Stimulated activated CD8-positive, alpha-beta memory T cell treated with anti-CD3 and anti-CD28 coated beads, Interleukin-2, amount 100 ng/mL, for 48 hours (primary cell): ENCODE measurements around the gene CDAN1.
"Not testable (repeated sequence)": the region's sequence is repeated elsewhere in the genome, so short reads cannot be mapped to it uniquely, and the experiment has no call there.

Source experiments
- DNase-seq, 2 donors: peaks; one replicate each; pipeline ENCODE4 v3.0.0-alpha.2; 2020; ENCODE audit warnings: low read depth in 2 of 2

The CDAN1 gene

GRCh38 chr15:42736793-42737528 lies at the start of gene CDAN1:
Gene CDAN1 (minus strand): TSS chr15:42737128. CDS start chr15:42737102, 26 bp downstream.
- peak; percentile 91 to 92 for DNase-seq

- no peak for DNase-seq
These were observed 48.6 kb upstream of the CDAN1 start for GRCh38 chr15:42785569-42785968.

- no peak for DNase-seq
These were observed 47.8 kb upstream of the CDAN1 start for GRCh38 chr15:42784705-42785104.

GRCh38 chr15:42782716-42783115 lies 45.8 kb upstream of the CDAN1 start:
- no peak for DNase-seq

- DNase-seq: no peak
These were observed 38.5 kb upstream of the CDAN1 start for GRCh38 chr15:42775416-42775815.

GRCh38 chr15:42772901-42773300 lies 36.0 kb upstream of the CDAN1 start:
- DNase-seq: no peak

GRCh38 chr15:42772144-42772543 lies 35.2 kb upstream of the CDAN1 start:
- DNase-seq: no peak

GRCh38 chr15:42766109-42766508 lies 29.2 kb upstream of the CDAN1 start:
- not testable (repeated sequence) for DNase-seq

- not testable (repeated sequence) for DNase-seq
These were observed 27.3 kb upstream of the CDAN1 start for GRCh38 chr15:42764154-42764731.

- not testable (repeated sequence) for DNase-seq
These were observed 24.9 kb upstream of the CDAN1 start for GRCh38 chr15:42761813-42762212.

- DNase-seq: no peak
These were observed 23.8 kb upstream of the CDAN1 start for GRCh38 chr15:42760759-42761158.

GRCh38 chr15:42759093-42759492 lies 22.2 kb upstream of the CDAN1 start:
- no peak for DNase-seq

GRCh38 chr15:42750306-42750705 lies 13.4 kb upstream of the CDAN1 start:
- DNase-seq: no peak

- no peak for DNase-seq
These were observed 12.3 kb upstream of the CDAN1 start for GRCh38 chr15:42749266-42749665.

GRCh38 chr15:42744195-42744594 lies 7.3 kb upstream of the CDAN1 start:
- DNase-seq: no peak

- no peak for DNase-seq
These were observed 5.2 kb upstream of the CDAN1 start for GRCh38 chr15:42742149-42742548.

- DNase-seq: no peak
These were observed 4.8 kb upstream of the CDAN1 start for GRCh38 chr15:42741710-42742109.

GRCh38 chr15:42737529-42738328 lies 801 bp upstream of the CDAN1 start:
- DNase-seq: no peak

GRCh38 chr15:42736178-42736792 lies 643 bp downstream of the CDAN1 start:
- peak in 1 of 2 donors; percentile 6 for DNase-seq

GRCh38 chr15:42735382-42736165 lies 1.4 kb downstream of the CDAN1 start:
- DNase-seq: no peak

GRCh38 chr15:42734076-42734672 lies 2.8 kb downstream of the CDAN1 start:
- DNase-seq: no peak
